GM10847 (cell line): ENCODE measurements around the gene EFS.

ENCODE experiments used
- POLR2A ChIP-seq: IDR thresholded peaks from 2 replicates; pipeline ENCODE4 v1.6.1; 2011; ENCODE audit not compliant: insufficient read length; ENCODE audit errors: extremely low read depth

The EFS gene

GRCh38 chr14:23316300-23316699 lies 48.7 kb downstream of the EFS start:
- TF ChIP-seq POLR2A = no peak

- no peak for TF ChIP-seq POLR2A
Observed at GRCh38 chr14:23310546-23310945, 54.4 kb downstream of the EFS start.

- TF ChIP-seq POLR2A = no peak
Observed at GRCh38 chr14:23308721-23309445, 56.1 kb downstream of the EFS start.

GRCh38 chr14:23307687-23308644 lies 57.0 kb downstream of the EFS start:
- no peak for TF ChIP-seq POLR2A

GRCh38 chr14:23307146-23307530 lies 57.8 kb downstream of the EFS start:
- TF ChIP-seq POLR2A = no peak

- peak; percentile 80 for TF ChIP-seq POLR2A
Observed at GRCh38 chr14:23306412-23307145, 58.4 kb downstream of the EFS start, which contains the start of gene BCL2L2. Gene BCL2L2 (plus strand): TSS chr14:23306833. CDS start chr14:23307768, 935 bp downstream.
